GM19372 (cell line): ENCODE results near the gene PRPF40A.
A peak's percentile ranks its signal among the peaks of the same experiment; 100 is the strongest.

Source experiments
- ATAC-seq: cut with Tn5 transposase; IDR thresholded peaks from one replicate; pipeline ENCODE4 v1.9.1; 2021; ENCODE audit warnings: mild to moderate bottlenecking, low read depth, moderate library complexity; ENCODE audit not compliant: unreplicated experiment

Gene PRPF40A

GRCh38 chr2:152622219-152622618, 95.0 kb downstream of the PRPF40A start:
- no peak for ATAC-seq

- ATAC-seq, result no peak
Measured at GRCh38 chr2:152620985-152621384, 96.3 kb downstream of the PRPF40A start.

DNA sequence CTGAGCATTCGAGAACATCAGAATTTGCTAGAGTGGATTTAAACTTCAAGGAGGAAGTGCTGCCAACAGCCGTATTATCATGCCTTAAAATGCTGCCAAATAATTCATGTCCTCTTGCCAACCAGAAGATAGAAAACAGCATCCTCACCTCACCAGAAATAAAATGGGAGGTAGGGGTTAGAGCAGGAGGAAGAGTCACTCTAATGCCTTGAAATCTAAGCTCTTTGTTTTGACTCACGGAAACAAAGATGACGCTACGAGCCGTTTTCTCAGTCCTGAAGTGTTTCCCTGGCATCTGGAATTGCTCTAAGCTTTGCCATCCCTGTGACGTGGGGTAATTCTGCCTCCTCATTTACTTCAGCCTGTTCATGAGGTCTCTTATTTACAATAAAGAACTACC, 97.1 kb downstream of the PRPF40A start:
- no peak for ATAC-seq

DNA sequence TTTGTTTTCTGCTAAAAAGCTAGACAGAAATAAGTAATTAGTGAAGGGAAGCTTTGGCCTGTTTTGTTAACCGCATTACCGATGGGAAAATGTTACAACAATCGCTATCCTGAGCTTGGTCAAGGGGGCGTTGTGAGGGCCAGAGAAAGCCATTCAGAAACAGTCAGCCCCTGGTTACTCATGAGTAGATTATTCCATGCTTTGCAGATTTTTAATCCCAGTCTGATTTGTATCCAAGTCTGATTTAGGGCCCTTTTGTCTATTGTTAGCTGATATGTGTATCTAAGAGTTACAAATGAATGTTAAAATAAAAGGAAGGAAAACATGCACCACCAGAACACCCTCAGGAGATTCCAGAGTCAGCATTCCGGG, 99.1 kb downstream of the PRPF40A start:
- ATAC-seq, result no peak

DNA sequence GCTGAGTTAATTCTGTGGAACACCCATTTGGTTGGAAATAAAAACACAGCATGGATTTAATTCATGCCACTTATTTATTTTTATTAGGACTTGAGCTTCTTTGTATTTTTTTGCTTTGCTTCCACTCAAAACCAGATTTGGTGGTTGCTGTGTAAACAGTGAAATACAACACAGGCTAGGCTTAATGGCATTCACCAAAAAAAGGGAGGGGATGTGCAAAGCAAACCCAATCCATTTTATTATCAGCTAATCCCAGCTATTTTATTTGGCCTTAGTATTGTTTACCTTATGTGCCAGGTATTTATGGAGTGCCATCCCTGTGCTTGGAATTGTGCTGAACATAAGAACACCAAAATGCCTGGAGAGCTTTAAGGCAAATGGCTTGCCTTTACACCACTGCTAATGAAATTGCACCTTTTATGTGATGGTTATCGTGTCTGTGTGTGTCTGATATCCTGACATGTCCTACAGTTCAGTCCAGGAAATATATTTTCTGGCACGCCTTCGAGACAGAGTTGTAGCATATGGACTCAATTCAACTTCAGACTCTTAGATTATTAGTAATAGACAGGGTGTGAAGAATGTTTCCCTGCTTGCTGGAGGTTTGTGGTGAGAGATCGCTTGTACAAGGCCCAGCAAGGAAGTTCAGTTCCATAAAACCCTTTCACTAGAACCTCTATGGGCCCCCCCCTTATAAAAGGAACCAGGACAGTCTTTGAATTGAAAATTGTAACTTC, 99.6 kb downstream of the PRPF40A start:
- no peak for ATAC-seq

- no peak for ATAC-seq
Measured at GRCh38 chr2:152615177-152615576, 102.1 kb downstream of the PRPF40A start.

DNA sequence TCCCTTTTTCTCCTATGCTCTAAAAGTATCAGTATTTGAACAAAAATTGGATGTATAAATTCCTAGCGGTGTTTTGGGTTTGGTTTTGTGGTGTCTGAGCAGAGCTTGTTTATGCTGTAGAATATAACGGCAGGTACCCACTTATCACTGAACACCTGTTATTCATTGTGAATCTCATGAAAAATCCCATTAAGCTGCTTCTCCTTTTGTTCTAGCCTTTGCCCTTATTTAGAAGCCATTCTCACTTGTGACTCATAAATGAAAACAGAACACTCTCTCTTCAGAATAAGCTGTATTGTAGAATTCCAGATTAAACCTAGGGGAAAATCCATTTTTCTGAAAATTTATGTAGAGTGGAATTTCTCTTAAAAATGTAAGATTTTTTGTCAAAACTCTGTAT, 104.0 kb downstream of the PRPF40A start:
- ATAC-seq, result no peak

DNA sequence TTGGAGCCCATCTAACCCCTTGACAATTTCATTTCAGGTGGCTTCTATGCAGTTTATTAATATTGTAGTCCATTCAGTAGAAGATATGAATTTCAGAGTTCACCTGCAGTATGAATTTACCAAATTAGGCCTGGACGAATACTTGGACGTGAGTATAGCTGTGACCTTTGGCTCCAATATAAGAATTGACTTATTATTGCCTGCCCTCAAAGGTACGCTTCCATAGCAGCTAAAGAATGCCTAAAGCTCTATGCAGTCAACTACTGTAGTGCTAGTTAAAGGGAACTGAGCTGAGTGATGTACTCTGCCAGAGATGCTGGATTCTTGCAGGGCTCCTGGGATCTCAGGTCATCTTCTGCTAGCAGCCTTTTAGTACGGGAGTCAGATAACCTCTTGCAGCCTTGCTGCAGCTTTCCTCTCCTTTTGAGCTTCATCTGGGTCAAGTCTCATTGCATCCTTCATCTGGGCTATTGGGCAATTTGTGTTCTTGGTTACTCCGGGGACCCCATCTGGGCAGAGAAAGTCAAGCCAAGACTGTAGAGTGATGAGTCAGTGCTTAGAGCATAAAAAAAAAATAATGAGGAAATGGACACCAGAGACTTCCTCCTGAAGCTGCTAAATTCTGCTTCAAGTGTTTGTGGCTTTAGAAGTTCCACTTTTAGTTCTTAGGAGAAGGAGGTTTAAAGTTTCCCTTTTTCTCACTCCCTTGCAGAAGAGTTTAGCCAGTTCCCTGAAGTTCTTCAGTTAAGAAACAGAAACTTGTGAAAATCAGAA, 105.6 kb downstream of the PRPF40A start:
- peak; percentile 60 for ATAC-seq

GRCh38 chr2:152609699-152610098, 107.6 kb downstream of the PRPF40A start:
- ATAC-seq, result no peak

- no peak for ATAC-seq
Measured at GRCh38 chr2:152609154-152609553, 108.1 kb downstream of the PRPF40A start.

GRCh38 chr2:152607793-152608300, 109.4 kb downstream of the PRPF40A start:
- ATAC-seq, result no peak

GRCh38 chr2:152606941-152607340, 110.3 kb downstream of the PRPF40A start:
- ATAC-seq, result no peak

GRCh38 chr2:152606081-152606480, 111.2 kb downstream of the PRPF40A start:
- ATAC-seq, result no peak

- no peak for ATAC-seq
Measured at GRCh38 chr2:152603166-152603565, 114.1 kb downstream of the PRPF40A start.

DNA sequence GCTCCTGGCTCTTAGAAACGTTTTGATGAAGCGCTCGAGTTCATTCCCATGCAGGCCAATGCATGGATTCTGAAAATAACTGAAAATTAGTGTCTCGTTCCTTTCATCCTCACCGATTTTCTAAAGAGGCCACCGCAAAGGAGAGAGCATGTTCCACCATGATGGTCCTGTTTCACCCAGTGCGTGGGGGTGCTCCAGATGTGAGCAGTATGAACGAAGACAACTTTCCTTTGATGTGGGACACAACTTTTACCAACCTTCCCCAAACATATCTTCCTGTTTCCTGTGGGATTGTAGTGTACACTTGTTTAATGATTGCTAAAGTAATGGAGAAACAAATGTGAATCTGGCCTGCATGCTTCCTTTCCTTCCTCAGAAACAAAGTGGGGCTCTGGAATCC, 114.5 kb downstream of the PRPF40A start:
- ATAC-seq, result no peak
